ENCODE data around the gene NUDT4B. TPM values are rescaled to one million over a fixed set of nuclear protein-coding genes. Genes with fewer than 3 reads are reported as not detected.
"Not testable (repeated sequence)": the region's sequence is repeated elsewhere in the genome, so short reads cannot be mapped to it uniquely, and the experiment has no call there.

NUDT4B gene
- total RNA-seq, 1 donor from 2014 or later: 52.5 TPM

- H3K4me3 ChIP-seq; DNase-seq (ENCODE audit: low spot score in 2 of 2); H3K36me3 ChIP-seq; intact Hi-C loops (cut with DNase I); H3K27ac ChIP-seq; H3K4me1 ChIP-seq; H3K27me3 ChIP-seq; H3K9me3 ChIP-seq: not testable (repeated sequence)
These were observed 23.7 kb upstream of the NUDT4B start for GRCh38 chr1:148724872-148725271.

- H3K27me3 ChIP-seq; H3K27ac ChIP-seq; H3K4me1 ChIP-seq; H3K4me3 ChIP-seq; H3K36me3 ChIP-seq; DNase-seq (ENCODE audit: low spot score in 2 of 2); H3K9me3 ChIP-seq; intact Hi-C loops (cut with DNase I): not testable (repeated sequence)
These were observed 20.7 kb upstream of the NUDT4B start for GRCh38 chr1:148727862-148728261.

GRCh38 chr1:148729128-148729527, 19.4 kb upstream of the NUDT4B start:
- H3K27ac ChIP-seq; H3K27me3 ChIP-seq; intact Hi-C loops (cut with DNase I); H3K4me3 ChIP-seq; DNase-seq (ENCODE audit: low spot score in 2 of 2); H3K36me3 ChIP-seq; H3K9me3 ChIP-seq; H3K4me1 ChIP-seq: not testable (repeated sequence)

GRCh38 chr1:148729541-148729940, 19.0 kb upstream of the NUDT4B start:
- H3K4me3 ChIP-seq; H3K36me3 ChIP-seq; intact Hi-C loops (cut with DNase I); H3K9me3 ChIP-seq; H3K4me1 ChIP-seq; DNase-seq (ENCODE audit: low spot score in 2 of 2); H3K27ac ChIP-seq; H3K27me3 ChIP-seq: not testable (repeated sequence)

- H3K27me3 ChIP-seq; H3K27ac ChIP-seq; H3K4me3 ChIP-seq; intact Hi-C loops (cut with DNase I); H3K9me3 ChIP-seq; H3K36me3 ChIP-seq; H3K4me1 ChIP-seq; DNase-seq (ENCODE audit: low spot score in 2 of 2): not testable (repeated sequence)
These were observed 16.3 kb upstream of the NUDT4B start for GRCh38 chr1:148732277-148732676.

- H3K27me3 ChIP-seq; H3K9me3 ChIP-seq; intact Hi-C loops (cut with DNase I); DNase-seq (ENCODE audit: low spot score in 2 of 2); H3K27ac ChIP-seq; H3K36me3 ChIP-seq; H3K4me3 ChIP-seq; H3K4me1 ChIP-seq: not testable (repeated sequence)
These were observed 14.8 kb upstream of the NUDT4B start for GRCh38 chr1:148733585-148734310.

- intact Hi-C loops (cut with DNase I); H3K4me3 ChIP-seq; H3K27ac ChIP-seq; H3K4me1 ChIP-seq; H3K27me3 ChIP-seq; H3K36me3 ChIP-seq; H3K9me3 ChIP-seq; DNase-seq (ENCODE audit: low spot score in 2 of 2): not testable (repeated sequence)
These were observed 14.3 kb upstream of the NUDT4B start for GRCh38 chr1:148734311-148734662.

GRCh38 chr1:148735538-148735937, 13.0 kb upstream of the NUDT4B start:
- H3K27ac ChIP-seq; H3K4me3 ChIP-seq; H3K27me3 ChIP-seq; DNase-seq (ENCODE audit: low spot score in 2 of 2); intact Hi-C loops (cut with DNase I); H3K36me3 ChIP-seq; H3K9me3 ChIP-seq; H3K4me1 ChIP-seq: not testable (repeated sequence)

- H3K27ac ChIP-seq; intact Hi-C loops (cut with DNase I); H3K4me3 ChIP-seq; H3K27me3 ChIP-seq; DNase-seq (ENCODE audit: low spot score in 2 of 2); H3K9me3 ChIP-seq; H3K4me1 ChIP-seq; H3K36me3 ChIP-seq: not testable (repeated sequence)
These were observed 9.9 kb upstream of the NUDT4B start for GRCh38 chr1:148738667-148739066.

- H3K27ac ChIP-seq; H3K4me3 ChIP-seq; H3K4me1 ChIP-seq; DNase-seq (ENCODE audit: low spot score in 2 of 2); H3K27me3 ChIP-seq; H3K36me3 ChIP-seq; H3K9me3 ChIP-seq; intact Hi-C loops (cut with DNase I): not testable (repeated sequence)
These were observed 5.4 kb upstream of the NUDT4B start for GRCh38 chr1:148743200-148743599.

GRCh38 chr1:148743726-148744720, 4.6 kb upstream of the NUDT4B start:
- H3K4me1 ChIP-seq; intact Hi-C loops (cut with DNase I); H3K9me3 ChIP-seq; H3K27me3 ChIP-seq; H3K27ac ChIP-seq; DNase-seq (ENCODE audit: low spot score in 2 of 2); H3K36me3 ChIP-seq; H3K4me3 ChIP-seq: not testable (repeated sequence)

GRCh38 chr1:148749335-148749681, 734 bp downstream of the NUDT4B start:
- H3K9me3 ChIP-seq; intact Hi-C loops (cut with DNase I); DNase-seq (ENCODE audit: low spot score in 2 of 2); H3K27ac ChIP-seq; H3K4me1 ChIP-seq; H3K27me3 ChIP-seq; H3K36me3 ChIP-seq; H3K4me3 ChIP-seq: not testable (repeated sequence)

- H3K27ac ChIP-seq; H3K9me3 ChIP-seq; H3K4me1 ChIP-seq; DNase-seq (ENCODE audit: low spot score in 2 of 2); H3K4me3 ChIP-seq; H3K36me3 ChIP-seq; H3K27me3 ChIP-seq; intact Hi-C loops (cut with DNase I): not testable (repeated sequence)
These were observed 7.7 kb downstream of the NUDT4B start for GRCh38 chr1:148756231-148756630.

- DNase-seq (ENCODE audit: low spot score in 2 of 2); H3K36me3 ChIP-seq; intact Hi-C loops (cut with DNase I); H3K27ac ChIP-seq; H3K4me1 ChIP-seq; H3K27me3 ChIP-seq; H3K9me3 ChIP-seq; H3K4me3 ChIP-seq: not testable (repeated sequence)
These were observed 8.9 kb downstream of the NUDT4B start for GRCh38 chr1:148757446-148757845.

Data from ascending aorta (tissue), 2 donors.